Loucy (cell line): Measurements from ENCODE around the gene OR13C5.

ENCODE experiments used
- CTCF ChIP-seq: fragments of 200-600 bp; sonication (generic); conservative IDR thresholded peaks from 2 replicates; pipeline ENCODE4 v1.5.1; 2014; ENCODE audit warnings: mild to moderate bottlenecking, antibody characterized with exemption, low read length
- EZH2phosphoT487 ChIP-seq: fragments of 200-600 bp; IDR thresholded peaks from 2 replicates; pipeline ENCODE4 v1.6.1; 2018; ENCODE audit warnings: antibody characterized with exemption, mild to moderate bottlenecking, moderate library complexity, borderline replicate concordance

- TF ChIP-seq CTCF (no peak), EZH2phosphoT487 (no peak)
Measured at GRCh38 chr9:104611213-104611612, 12.0 kb upstream of the OR13C5 start.
